HFF-Myc (cell line): ENCODE measurements around the gene RAB3D.
"Not testable (repeated sequence)": the region's sequence is repeated elsewhere in the genome, so short reads cannot be mapped to it uniquely, and the experiment has no call there.

Experiments
- DNase-seq: peaks from one replicate; pipeline ENCODE4 v3.0.0-alpha.2; 2011; ENCODE audit warnings: low read depth; ENCODE audit errors: extremely low read depth
- H3K4me3 ChIP-seq: replicated peaks from 2 replicates; pipeline ENCODE4 v1.5.1; 2011; ENCODE audit warnings: low read depth, mild to moderate bottlenecking, control low read depth, low read length
- TF ChIP-seq, protein P1 (sequence below): IDR thresholded peaks from 2 replicates; pipeline ENCODE4 v1.5.1; 2012; ENCODE audit warnings: mild to moderate bottlenecking, low read depth, low read length, control low read depth; ENCODE audit errors: missing control alignments

RAB3D gene

GRCh38 chr19:11335449-11336146 is 3.9 kb downstream of the RAB3D start:
- TF ChIP-seq, protein P1, sequence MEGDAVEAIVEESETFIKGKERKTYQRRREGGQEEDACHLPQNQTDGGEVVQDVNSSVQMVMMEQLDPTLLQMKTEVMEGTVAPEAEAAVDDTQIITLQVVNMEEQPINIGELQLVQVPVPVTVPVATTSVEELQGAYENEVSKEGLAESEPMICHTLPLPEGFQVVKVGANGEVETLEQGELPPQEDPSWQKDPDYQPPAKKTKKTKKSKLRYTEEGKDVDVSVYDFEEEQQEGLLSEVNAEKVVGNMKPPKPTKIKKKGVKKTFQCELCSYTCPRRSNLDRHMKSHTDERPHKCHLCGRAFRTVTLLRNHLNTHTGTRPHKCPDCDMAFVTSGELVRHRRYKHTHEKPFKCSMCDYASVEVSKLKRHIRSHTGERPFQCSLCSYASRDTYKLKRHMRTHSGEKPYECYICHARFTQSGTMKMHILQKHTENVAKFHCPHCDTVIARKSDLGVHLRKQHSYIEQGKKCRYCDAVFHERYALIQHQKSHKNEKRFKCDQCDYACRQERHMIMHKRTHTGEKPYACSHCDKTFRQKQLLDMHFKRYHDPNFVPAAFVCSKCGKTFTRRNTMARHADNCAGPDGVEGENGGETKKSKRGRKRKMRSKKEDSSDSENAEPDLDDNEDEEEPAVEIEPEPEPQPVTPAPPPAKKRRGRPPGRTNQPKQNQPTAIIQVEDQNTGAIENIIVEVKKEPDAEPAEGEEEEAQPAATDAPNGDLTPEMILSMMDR = no peak
- no peak overlapping the region for H3K4me3 ChIP-seq
- DNase-seq = no peak

DNA sequence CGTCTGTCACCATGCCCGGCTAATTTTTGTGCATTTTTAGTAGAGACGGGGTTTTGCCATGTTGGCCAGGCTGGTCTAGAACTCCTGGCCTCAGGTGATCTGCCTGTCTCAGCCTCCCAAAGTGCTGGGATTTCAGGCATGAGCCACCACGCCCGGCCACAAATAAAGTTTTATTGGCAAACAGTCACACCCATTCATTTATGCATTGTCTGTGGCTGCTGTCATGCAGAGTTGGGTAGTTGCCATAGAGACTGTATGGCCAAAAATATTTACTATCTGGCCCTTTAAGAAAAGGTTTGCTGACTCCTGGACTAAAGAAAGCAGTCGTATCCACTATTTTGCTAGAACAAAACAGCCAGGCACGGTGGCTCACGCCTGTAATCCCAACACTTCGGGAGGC is 5.6 kb downstream of the RAB3D start:
- not testable (repeated sequence) for DNase-seq, H3K4me3 ChIP-seq

DNA sequence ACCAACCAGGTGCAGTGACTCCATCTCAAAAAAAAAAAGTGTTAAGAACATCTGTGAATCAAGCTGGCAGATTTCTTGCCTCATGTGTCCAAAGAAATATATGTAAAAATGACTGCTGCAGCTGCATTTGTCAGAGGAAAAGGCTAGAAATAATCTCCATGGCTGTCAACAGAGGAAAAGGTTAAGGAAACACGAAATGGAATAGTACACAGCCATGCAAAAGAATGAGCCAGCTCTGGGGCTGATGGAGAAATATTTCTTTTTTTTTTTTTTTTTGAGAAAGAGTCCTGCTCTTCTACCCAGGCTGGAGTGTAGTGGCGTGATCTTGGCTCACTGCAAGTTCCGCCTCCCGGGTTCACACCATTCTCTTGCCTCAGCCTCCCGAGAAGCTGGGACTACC is 6.6 kb downstream of the RAB3D start:
- no peak overlapping the region for H3K4me3 ChIP-seq
- TF ChIP-seq, protein P1 = no peak
- DNase-seq = no peak

DNA sequence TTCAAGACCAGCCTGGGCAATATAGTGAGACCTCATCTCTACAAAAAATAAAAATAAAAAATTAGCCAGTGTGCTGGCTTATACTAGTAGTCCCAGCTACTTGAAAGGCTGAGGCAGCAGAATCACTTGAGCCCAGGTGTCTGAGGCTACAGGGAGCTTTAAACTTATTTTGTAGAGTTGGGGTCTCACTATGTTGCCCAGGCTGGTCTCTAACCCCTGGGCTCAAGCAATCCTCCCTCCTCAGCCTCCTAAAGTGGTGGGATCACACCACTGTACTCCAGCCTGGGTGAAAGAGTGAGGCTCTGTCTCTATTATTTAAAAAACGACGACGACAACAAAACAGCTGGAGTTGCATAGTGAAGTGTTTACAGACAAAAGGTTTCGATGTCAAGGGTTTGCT is 8.0 kb downstream of the RAB3D start:
- TF ChIP-seq, protein P1 = no peak
- DNase-seq = no peak
- no peak overlapping the region for H3K4me3 ChIP-seq

GRCh38 chr19:11330127-11330526 is 9.3 kb downstream of the RAB3D start:
- H3K4me3 ChIP-seq = no peak overlapping the region
- TF ChIP-seq, protein P1 = no peak
- DNase-seq = no peak

GRCh38 chr19:11325544-11325943 is 13.9 kb downstream of the RAB3D start:
- no peak for DNase-seq
- TF ChIP-seq, protein P1 = no peak
- no peak overlapping the region for H3K4me3 ChIP-seq

DNA sequence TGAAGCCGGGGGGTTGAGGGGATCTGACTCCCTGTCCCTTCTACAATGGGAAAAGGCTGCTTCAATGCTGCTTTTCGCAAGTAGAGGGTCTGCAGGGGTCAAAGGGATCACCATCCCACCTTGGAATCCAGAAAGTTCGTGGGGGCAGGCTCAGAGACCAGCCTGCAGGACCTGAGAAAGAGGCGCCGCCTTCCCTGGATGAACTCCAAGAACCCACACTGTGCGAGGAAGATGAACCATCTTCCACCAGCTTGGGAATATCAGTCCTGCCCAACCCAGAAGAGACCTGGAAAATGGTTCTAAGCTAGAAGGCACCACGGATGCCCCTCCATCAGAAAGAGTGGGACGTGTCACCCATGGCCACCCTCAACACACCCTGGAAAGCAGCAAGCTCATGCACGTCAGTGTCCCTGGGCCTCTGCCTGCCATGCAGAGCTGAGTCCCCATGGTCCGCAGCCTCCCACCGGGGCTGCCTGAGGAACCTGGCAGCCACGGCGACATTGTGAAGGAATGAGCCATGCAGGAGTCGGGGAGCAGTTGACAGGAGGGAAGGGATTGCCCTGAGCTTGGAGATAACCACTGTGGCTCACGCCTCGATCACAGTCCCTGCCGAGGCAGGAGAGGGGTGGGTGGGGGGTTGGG is 14.6 kb downstream of the RAB3D start:
- H3K4me3 ChIP-seq = no peak overlapping the region
- TF ChIP-seq, protein P1 = no peak
- no peak for DNase-seq
